HG03139 (cell line): ENCODE data around the gene IMPDH2.

Experiments
- ATAC-seq: cut with Tn5 transposase; IDR thresholded peaks from one replicate; pipeline ENCODE4 v1.9.1; 2021; ENCODE audit not compliant: unreplicated experiment

IMPDH2 gene

DNA sequence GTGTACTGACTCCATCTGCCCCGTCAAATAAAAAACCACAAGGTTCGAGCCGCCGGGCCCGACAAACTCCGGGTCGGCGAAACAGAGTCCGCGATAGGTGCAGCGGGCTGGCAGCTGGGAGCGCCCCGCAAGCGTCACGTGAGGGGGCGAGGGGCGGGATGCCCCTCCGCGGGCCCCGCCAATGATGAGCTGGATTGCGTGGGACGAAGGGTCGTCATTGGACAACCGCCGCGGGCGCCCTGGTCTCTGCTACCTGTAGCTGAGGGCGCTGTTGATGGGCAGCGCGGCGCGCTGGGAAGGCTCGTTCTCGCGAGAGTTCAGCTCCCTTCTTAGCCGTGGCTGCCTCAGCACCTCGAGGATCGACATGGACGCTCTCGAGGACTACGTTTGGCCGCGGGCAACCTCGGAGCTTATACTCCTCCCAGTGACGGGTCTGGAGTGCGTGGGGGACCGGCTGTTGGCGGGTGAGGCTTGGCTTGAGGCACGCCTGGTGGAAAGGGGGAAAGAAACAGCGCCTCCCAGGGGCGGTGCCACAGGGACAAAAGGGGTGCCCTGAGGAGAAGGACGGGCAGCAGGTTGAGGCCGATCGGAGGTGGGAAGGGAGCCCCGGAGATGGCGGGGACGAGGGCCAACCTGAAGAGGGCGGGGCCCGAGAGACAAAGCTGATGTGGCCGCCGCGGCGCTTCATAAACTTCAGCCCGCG is 22.0 kb downstream of the IMPDH2 start, which contains the start of gene WDR6:
WDR6 (plus strand) TSS at position 324 of the 703 bp plus-strand sequence; CDS start at position 365, 41 bp downstream.
- ATAC-seq = peak; percentile 84

GRCh38 chr3:49006408-49007067 is 22.7 kb downstream of the IMPDH2 start:
- no peak for ATAC-seq

- ATAC-seq = no peak
Measured at GRCh38 chr3:49005998-49006397, 23.2 kb downstream of the IMPDH2 start.

DNA sequence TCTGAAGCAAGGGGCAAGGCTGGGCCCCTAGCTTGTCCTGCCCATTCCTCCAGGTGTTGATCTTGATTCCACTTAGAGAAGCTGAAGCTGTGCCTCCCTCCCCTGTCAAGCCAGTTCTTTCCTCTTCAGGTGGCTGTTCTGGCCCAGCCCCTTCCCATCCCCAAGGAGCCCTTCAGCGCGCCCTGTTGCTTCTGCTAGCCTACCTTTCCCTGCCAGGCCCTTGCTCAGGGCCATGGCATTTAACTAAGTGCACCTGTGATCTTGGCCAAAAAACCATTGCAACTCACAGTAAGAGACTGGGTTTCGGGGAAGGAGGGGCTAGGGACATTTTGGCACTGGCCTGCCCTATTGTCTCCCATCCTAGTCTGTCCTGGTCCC is 23.9 kb downstream of the IMPDH2 start:
- ATAC-seq = no peak

GRCh38 chr3:49004352-49005302 is 24.6 kb downstream of the IMPDH2 start:
- ATAC-seq = no peak

DNA sequence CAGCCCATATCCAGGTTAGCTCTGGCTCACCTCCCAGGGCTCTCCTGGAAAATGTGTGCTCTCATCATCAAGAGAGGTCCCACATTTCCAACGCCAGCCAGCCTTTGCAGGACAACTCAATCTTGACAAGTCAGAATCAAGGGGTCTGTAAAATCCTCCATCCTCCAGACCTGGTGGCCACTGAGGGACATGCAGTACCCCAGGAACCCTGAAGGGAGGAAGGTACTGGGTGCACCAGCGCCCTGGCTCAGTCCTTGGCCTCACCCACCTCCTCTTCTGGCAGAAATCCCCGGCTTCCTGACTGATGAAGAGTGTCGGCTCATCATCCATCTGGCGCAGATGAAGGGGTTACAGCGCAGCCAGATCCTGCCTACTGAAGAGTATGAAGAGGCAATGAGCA is 28.0 kb downstream of the IMPDH2 start:
- no peak for ATAC-seq

- no peak for ATAC-seq
Measured at GRCh38 chr3:48999085-48999858, 29.9 kb downstream of the IMPDH2 start.

DNA sequence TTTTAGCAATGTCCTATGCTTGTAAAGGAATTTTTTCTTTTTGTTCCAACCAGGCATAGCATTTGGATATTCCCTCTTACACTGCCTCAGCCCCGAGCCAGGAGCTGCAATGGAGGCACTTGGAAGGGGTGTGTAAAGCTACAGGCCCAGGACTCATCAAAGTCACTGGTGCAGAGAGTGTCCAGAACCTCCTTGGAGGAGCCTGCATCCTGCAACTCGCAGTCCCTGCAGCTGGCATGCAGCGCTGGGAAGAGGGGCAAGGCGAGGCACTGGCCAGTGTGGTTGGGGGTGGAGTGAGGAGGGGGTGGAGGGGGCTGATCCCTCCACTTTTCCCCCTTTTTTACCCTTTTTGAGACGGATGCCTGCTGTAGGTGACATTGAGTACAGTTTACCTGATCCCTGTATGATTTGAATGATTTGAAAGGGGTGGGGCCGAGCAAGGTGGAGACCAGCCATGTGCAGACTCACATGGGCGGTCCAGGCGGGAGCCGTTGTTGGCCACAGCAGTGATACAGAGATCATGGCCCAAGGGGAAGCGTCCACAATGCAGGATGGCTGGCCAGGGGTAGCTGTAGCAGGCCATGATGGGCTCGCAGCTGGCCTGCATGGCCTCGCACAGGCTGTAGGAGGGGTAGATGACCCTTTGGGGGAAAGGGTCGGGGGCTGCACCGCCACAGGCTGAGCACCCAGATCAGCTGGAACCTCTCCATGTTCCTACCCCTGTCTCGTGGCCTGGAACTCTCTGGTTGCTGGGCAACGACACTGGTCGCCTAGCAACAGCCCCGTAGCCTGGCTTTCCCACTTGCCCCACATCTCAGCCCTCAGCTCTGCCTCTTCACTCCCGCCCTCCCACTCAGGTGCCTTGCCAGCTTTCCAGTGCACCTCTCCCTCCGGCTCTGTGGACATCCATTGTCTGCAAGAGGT is 31.2 kb downstream of the IMPDH2 start:
- ATAC-seq = no peak

DNA sequence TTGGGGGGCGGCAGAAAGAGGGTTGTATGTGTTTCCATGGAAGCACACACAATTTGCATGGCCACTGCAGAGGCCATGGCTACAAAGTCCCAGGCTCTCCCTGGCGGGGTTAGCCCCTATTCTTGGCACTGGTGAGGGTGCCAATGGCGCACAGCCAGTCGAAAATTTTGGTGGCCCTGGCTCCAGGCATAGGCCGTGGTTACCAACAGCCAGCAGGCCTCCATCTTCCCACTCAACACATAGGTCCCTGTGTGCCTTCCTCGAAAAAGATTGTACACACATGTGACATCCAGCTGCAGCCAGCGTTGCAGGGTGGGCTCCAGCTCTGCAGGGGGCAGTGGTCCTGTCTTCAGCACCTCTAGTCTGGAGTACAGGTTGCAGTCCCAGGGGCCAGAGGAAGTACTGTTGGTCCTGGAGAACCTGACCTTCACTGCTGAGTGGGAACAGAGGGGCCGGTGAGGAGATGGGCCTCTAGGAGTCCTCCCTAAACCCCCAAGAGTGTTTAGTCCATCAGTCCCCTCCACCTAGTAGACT is 32.0 kb downstream of the IMPDH2 start:
- no peak for ATAC-seq

DNA sequence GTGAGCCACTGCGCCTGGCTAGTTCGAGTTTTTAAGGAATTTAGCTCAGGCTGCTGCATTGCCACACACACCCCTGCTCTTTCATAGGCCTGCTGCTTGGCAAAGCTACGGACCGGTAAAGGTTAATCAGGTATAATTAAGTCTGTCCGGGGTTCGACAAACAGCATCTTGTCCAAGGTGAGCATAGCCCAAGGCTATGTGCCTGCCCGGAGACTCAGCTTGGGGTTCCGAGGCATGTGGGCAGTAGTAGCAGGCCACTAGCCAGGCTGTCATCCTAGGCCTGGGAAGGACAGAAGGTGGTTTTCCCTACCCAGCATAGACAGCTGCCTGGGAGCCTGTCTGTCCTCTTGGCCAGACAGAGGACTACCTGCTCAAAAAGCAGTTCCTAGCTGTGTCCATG is 32.6 kb downstream of the IMPDH2 start:
- no peak for ATAC-seq

- ATAC-seq = no peak
Measured at GRCh38 chr3:48993834-48994233, 35.4 kb downstream of the IMPDH2 start.

DNA sequence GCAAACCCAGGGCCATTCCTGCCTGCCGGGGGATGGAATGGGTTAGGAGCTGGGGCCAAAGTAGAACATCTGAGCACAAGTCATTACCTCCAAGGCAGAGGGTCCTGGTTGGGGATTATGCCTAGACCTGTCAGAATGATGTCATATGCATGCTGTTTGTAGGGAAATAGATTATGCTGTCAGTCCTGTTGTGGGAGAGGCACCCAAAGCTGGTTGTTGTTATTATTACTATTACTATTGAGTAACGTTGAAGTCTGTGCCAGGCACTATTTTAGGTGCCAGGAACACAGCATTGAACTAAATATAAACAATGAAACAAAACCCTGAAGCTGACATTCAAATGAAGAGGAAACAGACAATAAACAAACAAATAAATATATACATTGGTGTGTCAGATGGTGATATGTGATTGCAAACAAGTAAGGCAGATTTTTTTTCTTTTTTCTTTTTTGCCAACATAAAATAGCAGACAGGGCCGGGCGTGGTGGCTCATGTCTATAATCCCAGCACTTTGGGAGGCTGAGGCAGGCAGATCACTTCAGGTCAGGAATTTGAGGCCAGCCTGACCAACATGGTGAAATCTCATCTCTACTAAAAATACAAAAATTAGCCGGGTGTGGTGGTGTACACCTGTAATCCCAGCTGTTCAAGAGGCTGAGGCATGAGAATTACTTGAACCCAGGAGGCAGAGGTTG is 37.2 kb downstream of the IMPDH2 start:
- ATAC-seq = no peak

- no peak for ATAC-seq
Measured at GRCh38 chr3:48990636-48991469, 38.3 kb downstream of the IMPDH2 start.

DNA sequence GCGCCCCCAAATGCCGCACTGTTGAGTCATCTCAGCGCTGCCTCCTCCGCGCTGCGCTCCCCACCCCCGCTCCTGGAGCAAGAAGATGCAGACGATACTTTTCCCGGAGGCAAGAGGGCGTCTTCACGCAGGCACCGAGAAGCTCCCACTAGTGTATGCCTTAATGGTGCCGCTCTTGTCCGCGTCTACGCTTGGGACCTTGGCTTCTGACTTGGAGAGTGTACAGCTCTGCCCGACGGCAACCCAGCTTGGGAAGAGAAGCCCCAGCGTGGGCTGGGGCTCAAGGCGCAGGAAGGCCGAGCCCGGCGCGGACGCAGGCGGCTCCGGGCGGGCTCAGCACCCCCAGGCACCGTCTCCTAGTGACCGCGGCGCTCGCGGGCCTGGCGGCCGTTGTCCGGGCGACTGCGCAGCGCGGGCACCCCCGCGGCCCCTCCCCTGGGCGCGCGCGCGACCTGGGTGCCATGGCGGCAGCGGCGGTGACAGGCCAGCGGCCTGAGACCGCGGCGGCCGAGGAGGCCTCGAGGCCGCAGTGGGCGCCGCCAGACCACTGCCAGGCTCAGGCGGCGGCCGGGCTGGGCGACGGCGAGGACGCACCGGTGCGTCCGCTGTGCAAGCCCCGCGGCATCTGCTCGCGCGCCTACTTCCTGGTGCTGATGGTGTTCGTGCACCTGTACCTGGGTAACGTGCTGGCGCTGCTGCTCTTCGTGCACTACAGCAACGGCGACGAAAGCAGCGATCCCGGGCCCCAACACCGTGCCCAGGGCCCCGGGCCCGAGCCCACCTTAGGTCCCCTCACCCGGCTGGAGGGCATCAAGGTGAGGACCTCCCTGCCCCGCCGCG is 39.2 kb downstream of the IMPDH2 start, which contains the start of gene P4HTM:
P4HTM (plus strand) TSS at position 446 of the 840 bp plus-strand sequence; CDS start at position 462, 16 bp downstream.
- ATAC-seq = no peak

DNA sequence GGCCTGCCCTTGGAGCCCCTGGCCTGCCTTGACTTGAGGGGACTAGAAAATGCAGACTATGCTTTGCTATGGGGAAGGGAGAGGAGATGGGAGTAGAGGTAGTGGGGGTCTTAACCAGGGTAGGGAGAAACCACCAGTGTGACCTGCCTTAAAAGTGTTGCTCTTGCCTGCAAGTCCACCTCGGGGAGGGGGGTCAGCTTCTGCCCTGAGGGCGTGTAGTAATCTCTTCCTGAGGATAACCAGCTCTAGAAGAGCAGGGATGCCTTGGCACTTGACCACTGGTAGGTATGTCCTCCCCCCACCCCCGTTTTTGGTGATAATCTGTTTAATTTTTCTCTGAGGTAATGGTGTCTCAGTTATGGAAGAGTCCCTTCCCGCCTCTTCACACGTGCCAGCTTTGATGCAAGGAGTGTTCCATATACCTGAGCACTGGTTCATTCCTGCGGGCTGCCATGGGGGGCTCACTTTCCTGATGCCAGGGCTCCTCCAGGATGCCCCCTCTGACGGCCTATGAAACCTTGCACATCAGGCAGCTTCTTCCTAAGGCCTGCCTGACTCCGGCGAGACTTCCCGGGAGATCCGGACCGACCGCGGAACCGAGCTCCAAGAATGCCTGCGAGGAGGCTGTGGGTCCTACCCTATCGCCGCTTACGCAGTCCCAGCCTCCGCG is 39.9 kb downstream of the IMPDH2 start:
- ATAC-seq = no peak

DNA sequence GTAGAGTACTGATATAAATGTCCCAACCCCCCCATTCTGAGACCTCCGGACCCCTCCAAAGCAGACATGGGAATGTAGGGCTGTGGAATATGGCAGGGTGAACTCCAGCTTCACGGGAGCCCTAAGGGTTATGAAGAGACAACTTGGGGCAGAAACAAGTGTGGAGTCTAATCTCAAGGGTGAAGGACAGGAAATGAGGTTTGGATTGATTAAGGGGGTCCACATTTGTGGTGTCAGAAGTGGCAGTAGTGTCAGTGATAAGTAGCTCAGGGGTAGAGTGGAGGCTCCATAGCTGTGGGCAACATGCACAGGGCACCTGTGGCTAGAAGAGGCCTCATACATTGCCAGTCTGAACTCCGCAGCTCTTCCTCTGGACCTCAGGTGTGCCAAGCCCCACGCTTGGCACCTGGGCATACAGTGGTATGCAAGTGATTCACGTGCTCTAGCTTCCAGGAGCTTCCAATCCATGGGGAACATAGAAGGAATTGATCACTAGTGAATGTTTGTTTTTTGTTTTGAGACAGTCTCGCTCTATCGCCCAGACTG is 43.3 kb downstream of the IMPDH2 start:
- no peak for ATAC-seq
